Activated CD8-positive, alpha-beta T cell treated with anti-CD3 and anti-CD28 coated beads for 36 hours (primary cell): ENCODE measurements around the gene SLC38A1. TPM values are rescaled to one million over a fixed set of nuclear protein-coding genes. Genes with fewer than 3 reads are reported as not detected.
A peak's percentile ranks its signal among the peaks of the same experiment; 100 is the strongest.

ENCODE experiments used
- ATAC-seq: fragments of 200-7000 bp; cut with Tn5 transposase; one replicate; pipeline ENCODE4 v1.10.0; 2021; ENCODE audit warnings: mild to moderate bottlenecking, moderate library complexity
- CTCF ChIA-PET: fragments of 350-600 bp; sonication (Branson Sonifier 250); formaldehyde crosslinking; loops from one replicate; lab custom pipeline; 2021; ENCODE audit warnings: antibody characterized with exemption; lab: Charles Lee
- POLR2A ChIA-PET: fragments of 350-600 bp; sonication (Branson Sonifier 250); formaldehyde crosslinking; loops from one replicate; lab custom pipeline; 2021; ENCODE audit warnings: antibody characterized with exemption; lab: Charles Lee
- DNase-seq: peaks from one replicate; pipeline ENCODE4 v3.0.0-alpha.2; 2020
- H3K27ac Mint-ChIP-seq: one replicate; pipeline ENCODE4 v1.8.0; 2021; ENCODE audit warnings: mild to moderate bottlenecking, mixed read lengths
- H3K27me3 Mint-ChIP-seq: one replicate; pipeline ENCODE4 v1.8.0; 2021; ENCODE audit warnings: mixed read lengths
- H3K36me3 Mint-ChIP-seq: one replicate; pipeline ENCODE4 v1.8.0; 2021; ENCODE audit warnings: low read depth, mixed read lengths
- H3K4me1 Mint-ChIP-seq: one replicate; pipeline ENCODE4 v1.8.0; 2021; ENCODE audit warnings: low read depth, mixed read lengths
- H3K4me3 Mint-ChIP-seq: one replicate; pipeline ENCODE4 v1.8.0; 2021; ENCODE audit warnings: mild to moderate bottlenecking, moderate library complexity, mixed read lengths
- H3K9me3 Mint-ChIP-seq: one replicate; pipeline ENCODE4 v1.8.0; 2021; ENCODE audit warnings: mixed read lengths
- CTCF ChIP-seq: fragments of 200-600 bp; IDR thresholded peaks from one replicate; pipeline ENCODE4 v1.8.0; 2022; ENCODE audit warnings: antibody characterized with exemption, mild to moderate bottlenecking
- intact Hi-C: fragments of 100-400 bp; cut with micrococcal nuclease; formaldehyde crosslinking; loops from one replicate; pipeline ENCODE4 v1.10.0; 2022
- total RNA-seq, 2 experiments: library from RNA; stranded (reverse); gene quantifications; one replicate each; pipeline ENCODE4 v1.2.3, GENCODE V29; 2021

Gene SLC38A1
- total RNA-seq, 2 experiments from 2014 or later = 167 to 168 TPM

- peaks cover 33% of the 10 kb centered on the region for H3K36me3 Mint-ChIP-seq
- DNase-seq (no peak), ATAC-seq (no peak)
- H3K4me3 Mint-ChIP-seq = no peak overlapping the region
- H3K9me3 Mint-ChIP-seq = peaks cover 43% of the 10 kb centered on the region
- TF ChIP-seq CTCF = no peak
- peaks cover 7% of the 10 kb centered on the region for H3K4me1 Mint-ChIP-seq
- no peak overlapping the region for H3K27ac Mint-ChIP-seq
- CTCF ChIA-PET = no interaction called here
- intact Hi-C loops = no loop called here
- POLR2A ChIA-PET = interaction anchor here (0.8 to 2.0 kb wide), 2 partner anchors 13 to 74 kb away, joined by 3 to 8 read pairs; partner anchors contain the start of gene SLC38A1
- no peaks in the 10 kb centered on the region for H3K27me3 Mint-ChIP-seq
These were observed 14.0 kb upstream of the SLC38A1 start for GRCh38 chr12:46282829-46283228.

- peaks cover 29% of the 10 kb centered on the region for H3K36me3 Mint-ChIP-seq
These were observed 7.9 kb upstream of the SLC38A1 start for GRCh38 chr12:46276756-46277155.

GRCh38 chr12:46271863-46272262, 3.0 kb upstream of the SLC38A1 start:
- intact Hi-C loops = no loop called here
- Mint-ChIP-seq H3K36me3 (peaks cover 30% of the 10 kb centered on the region), H3K27me3 (no peaks in the 10 kb centered on the region), H3K27ac (no peak overlapping the region), H3K4me3 (no peak overlapping the region), H3K4me1 (peaks cover 28% of the 10 kb centered on the region), H3K9me3 (no peaks in the 10 kb centered on the region)
- POLR2A ChIA-PET = interaction anchor here (1.0 to 6.5 kb wide), 6 partner anchors 9 to 113 kb away, joined by 3 to 168 read pairs (median 42); partner anchors contain the start of gene SLC38A2
- ATAC-seq (no peak), DNase-seq (no peak)
- no peak for TF ChIP-seq CTCF
- CTCF ChIA-PET = interaction anchor here (1.0 to 3.9 kb wide), 3 partner anchors 31 to 147 kb away, joined by 3 to 19 read pairs (median 3); no protein-coding TSS in a partner anchor

More at GRCh38 chr12:46276756-46277155, 7.9 kb upstream of the SLC38A1 start:
- no peak overlapping the region for H3K27ac Mint-ChIP-seq
- H3K27me3 Mint-ChIP-seq = no peaks in the 10 kb centered on the region
- POLR2A ChIA-PET = interaction anchor here (0.9 to 1.2 kb wide), 3 partner anchors 39 to 94 kb away, joined by 3 to 5 read pairs (median 4); no protein-coding TSS in a partner anchor
- peaks cover 25% of the 10 kb centered on the region for H3K4me1 Mint-ChIP-seq
- H3K9me3 Mint-ChIP-seq = peaks cover under 1% of the 10 kb centered on the region
- CTCF ChIA-PET = interaction anchor here (1.4 kb wide), 1 partner anchor 25 kb away, joined by 4 read pairs; no protein-coding TSS in a partner anchor
- H3K4me3 Mint-ChIP-seq = no peak overlapping the region
- ATAC-seq (no peak), DNase-seq (no peak)
- intact Hi-C loops = no loop called here
- TF ChIP-seq CTCF = no peak

- Mint-ChIP-seq H3K4me3 (no peak overlapping the region), H3K4me1 (peaks cover 25% of the 10 kb centered on the region), H3K27ac (no peak overlapping the region), H3K9me3 (no peaks in the 10 kb centered on the region), H3K36me3 (peaks cover 19% of the 10 kb centered on the region), H3K27me3 (no peaks in the 10 kb centered on the region)
- ChIA-PET POLR2A (interaction anchor here (0.5 to 6.5 kb wide), 55 partner anchors 8 to 1562 kb away, joined by 3 to 168 read pairs (median 4); partner anchors contain the start of genes ANO6, SCAF11 and SLC38A2), CTCF (interaction anchor here (0.8 to 3.9 kb wide), 13 partner anchors 31 to 145 kb away, joined by 3 to 19 read pairs (median 4); no protein-coding TSS in a partner anchor)
- ATAC-seq (peak; percentile 59), DNase-seq (peak; percentile 91)
- intact Hi-C loops = loop anchor here (5.0 kb wide), 1 partner anchor 103 kb away; the partner anchor contains the start of gene SLC38A2
- TF ChIP-seq CTCF = no peak
These were observed 792 bp upstream of the SLC38A1 start for GRCh38 chr12:46269429-46270241.
